HG03139 (cell line): ENCODE results near the gene C13orf46.

ENCODE experiments used
- ATAC-seq: cut with Tn5 transposase; IDR thresholded peaks from one replicate; pipeline ENCODE4 v1.9.1; 2021; ENCODE audit not compliant: unreplicated experiment

Gene C13orf46

GRCh38 chr13:113941571-113942191 is 32.2 kb downstream of the C13orf46 start:
- no peak for ATAC-seq

DNA sequence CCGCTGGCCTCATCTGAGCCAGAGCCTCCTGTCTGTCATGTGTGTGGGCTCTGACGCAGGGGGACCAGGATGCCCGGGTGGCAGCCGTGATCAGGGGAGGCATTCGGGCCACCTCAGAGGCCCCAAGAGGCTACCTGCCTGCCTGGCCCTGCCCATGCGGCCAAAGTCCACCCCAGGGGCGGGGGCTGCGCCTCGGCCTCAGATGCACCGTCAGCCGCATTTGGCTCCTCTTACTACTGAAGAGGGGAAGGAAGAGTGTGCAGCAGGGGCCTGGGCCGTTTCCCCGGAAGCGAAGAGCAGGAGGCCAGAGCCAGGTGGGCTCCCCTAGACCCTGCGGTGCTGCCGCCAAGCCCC is 34.0 kb downstream of the C13orf46 start:
- ATAC-seq = no peak

DNA sequence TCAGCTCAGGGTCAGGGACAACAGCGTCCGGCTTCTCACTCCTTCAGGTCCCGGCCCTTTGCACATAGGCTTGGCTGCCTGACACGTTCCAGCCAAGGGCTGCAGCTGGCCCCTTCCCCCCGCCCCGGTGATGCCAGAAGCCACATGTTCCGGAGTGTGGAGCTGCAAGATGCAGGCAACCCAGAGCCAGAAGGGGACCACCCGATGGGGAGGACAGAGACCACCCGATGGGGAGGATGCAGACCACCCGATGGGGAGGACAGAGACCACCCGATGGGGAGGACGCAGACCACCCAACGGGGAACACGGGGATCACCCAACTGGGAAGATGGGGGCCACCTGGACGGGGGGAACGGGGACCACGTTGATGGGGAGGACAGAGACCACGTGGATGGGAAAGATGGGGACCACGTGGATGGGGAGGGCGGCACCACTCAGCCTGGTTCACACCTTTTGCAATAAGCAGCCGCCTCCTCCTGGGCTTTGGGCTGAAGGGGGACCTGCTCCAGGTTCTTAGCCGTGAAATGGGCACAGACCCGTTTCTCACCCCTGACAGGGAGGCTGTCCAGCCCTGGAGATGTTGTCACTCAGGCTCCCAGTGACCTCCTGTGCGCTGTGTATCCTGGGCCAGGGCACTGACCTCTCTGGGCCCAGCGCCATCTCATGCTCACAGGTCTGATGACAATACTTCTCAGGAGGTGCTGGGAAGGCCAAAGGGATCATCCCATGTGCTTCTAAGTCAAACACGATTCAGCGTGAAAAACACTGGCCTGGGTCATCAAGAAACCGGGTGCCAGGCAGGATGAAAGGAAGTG is 34.5 kb downstream of the C13orf46 start:
- ATAC-seq = no peak

DNA sequence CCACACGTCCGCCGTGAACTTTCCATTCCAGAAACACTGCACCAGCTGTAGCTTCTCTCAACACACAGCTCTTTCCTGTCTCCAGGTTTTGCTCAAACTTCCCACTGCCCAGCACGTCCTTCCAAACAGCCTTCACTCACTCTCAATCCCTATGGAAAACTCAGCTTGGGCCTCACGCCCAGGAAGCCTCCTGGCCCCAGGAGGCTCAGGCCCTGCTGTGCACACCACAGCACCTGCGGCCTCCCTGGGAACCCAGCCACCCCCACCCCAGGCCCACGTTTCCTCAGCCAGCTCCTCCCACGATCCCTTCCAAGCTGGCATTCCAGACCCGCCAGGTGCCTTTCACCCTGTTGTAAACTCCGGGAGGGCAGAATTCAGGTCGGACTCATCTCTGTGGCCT is 35.2 kb downstream of the C13orf46 start:
- no peak for ATAC-seq

- no peak for ATAC-seq
These were observed 35.6 kb downstream of the C13orf46 start for GRCh38 chr13:113938246-113938645.

DNA sequence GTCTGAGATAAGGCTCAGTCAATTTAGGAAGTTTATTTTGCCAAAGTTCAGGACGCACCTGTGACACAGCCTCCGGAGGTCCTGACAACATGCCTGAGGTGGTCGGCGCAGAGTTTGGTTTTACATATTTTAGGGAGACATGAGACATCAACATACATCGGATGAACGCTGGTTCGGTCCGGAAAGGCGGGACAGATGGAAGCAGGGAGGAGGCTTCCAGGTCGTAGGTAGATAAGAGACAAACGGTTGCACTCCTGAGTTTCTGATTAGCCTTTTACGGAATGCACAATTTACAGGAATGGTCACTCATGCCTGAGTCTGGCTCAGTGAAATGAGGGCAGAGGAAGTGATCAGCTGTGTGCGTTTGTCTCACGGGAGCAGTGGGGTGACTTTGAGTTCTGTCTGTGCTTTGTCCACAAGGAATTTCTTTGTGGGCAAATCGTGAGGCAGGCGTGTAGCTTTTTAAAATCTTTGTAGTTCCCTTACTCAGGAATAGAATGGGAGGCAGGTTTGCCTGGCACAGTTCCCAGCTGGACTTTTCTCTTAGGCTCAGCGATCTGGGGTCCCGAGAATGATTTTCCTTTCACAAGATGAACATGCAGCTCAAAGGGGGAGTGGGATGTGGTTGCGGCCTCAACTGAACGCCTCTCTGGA is 36.2 kb downstream of the C13orf46 start:
- no peak for ATAC-seq

DNA sequence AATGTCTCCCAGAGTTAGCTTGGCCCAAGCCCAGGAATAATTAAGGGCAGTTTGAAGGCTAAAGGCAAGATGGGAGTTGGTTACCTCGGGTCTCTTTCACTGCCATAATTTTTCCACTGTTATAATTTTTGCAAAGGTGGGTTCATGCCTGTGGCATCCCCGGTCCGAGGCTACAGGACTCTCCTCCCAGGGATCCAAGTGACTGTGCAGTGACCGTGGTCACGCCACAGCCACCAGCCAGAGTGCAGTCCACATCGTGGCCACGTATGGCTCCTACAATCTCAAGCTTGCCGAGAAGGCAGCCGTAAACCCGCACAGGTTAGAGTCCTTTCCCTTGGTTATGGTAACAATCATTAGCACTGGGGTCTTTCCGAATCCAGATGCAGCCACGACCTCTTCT is 36.8 kb downstream of the C13orf46 start:
- ATAC-seq = no peak

DNA sequence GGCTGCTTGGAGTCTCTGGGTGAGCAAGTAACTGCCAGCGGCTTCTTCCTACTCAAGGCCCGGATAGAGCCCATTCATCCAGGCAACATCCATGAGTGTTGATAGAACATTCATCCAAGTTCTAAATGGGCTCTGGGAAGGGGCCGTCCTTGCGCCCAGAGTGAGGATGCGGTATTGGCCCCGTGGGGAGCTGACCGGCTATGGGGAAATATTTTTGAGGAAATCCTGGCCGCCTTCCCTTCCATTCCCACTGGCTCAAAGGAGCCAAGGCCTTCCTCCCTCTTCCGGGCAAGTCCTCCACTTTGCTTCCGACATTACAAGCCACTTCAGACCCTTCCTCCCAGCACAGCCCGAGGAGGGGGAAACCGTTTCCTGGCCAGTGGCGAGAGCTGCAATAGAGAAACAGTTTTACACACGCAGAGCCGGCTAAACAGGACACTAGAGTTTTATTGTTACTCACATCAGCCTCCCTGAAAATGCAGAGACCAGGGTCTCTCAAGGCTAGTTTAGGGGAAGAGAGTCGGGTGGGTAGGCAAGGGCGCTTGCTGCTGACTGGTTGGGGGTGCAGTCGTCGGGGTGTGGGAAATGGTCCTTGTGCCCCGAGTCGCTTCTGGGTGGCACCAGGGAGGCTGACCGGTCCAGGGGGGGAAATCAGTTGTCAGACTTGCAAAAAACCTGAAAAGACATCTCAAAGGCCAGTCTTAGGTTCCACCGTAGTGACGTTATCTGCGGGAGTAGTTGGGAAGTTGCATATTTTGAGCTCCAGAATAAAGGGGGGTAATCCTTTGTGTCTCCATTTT is 37.5 kb downstream of the C13orf46 start:
- no peak for ATAC-seq

GRCh38 chr13:113935001-113935844 is 38.7 kb downstream of the C13orf46 start:
- no peak for ATAC-seq

DNA sequence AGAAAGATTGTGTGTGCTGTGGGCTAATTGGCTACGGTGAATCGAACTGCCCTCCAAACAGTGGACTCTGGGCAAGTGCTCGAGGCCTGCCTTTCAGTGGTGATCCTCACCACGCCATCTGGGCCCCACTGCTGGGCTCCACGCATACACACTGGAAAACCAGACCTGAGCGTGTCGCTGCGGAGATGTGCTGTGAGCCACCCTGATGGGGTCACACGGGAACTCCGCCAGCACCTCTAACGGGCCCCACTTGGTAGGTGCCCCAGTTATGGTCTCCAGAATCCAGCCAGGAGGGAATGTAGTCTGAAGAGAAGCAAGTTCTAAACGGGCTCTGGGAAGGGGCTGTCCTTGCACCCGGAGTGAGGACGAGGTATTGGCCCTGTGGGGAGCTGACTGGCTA is 39.3 kb downstream of the C13orf46 start:
- ATAC-seq = no peak

- no peak for ATAC-seq
These were observed 40.0 kb downstream of the C13orf46 start for GRCh38 chr13:113933901-113934300.

DNA sequence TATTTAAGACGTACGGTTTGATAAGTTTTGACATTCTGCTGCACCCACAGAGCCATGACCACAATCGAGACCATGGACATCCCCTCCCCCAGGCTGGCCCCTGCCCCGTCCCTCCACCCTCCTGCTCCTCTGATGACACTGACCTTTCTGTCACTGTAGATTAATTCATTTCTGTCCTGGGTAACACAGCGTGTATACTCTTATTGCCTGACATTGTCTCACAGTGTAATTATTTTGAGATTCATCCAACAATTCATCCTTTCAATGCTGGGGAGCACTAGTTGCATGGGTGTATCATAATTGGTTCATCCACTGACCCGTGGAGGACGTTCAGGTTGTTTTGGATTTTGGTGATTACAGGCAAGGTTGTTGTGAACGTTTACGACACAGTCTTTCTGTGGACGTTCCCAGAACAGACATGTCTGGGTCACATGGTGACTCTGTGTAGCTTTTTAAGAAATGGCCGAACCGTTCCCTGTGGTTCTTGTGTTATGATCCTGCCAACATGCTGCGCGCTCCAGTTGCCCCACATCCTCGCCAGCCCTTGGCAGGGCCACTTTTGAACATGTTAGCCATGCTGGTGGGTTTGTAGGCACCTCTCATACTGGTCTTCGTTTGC is 41.9 kb downstream of the C13orf46 start:
- no peak for ATAC-seq

DNA sequence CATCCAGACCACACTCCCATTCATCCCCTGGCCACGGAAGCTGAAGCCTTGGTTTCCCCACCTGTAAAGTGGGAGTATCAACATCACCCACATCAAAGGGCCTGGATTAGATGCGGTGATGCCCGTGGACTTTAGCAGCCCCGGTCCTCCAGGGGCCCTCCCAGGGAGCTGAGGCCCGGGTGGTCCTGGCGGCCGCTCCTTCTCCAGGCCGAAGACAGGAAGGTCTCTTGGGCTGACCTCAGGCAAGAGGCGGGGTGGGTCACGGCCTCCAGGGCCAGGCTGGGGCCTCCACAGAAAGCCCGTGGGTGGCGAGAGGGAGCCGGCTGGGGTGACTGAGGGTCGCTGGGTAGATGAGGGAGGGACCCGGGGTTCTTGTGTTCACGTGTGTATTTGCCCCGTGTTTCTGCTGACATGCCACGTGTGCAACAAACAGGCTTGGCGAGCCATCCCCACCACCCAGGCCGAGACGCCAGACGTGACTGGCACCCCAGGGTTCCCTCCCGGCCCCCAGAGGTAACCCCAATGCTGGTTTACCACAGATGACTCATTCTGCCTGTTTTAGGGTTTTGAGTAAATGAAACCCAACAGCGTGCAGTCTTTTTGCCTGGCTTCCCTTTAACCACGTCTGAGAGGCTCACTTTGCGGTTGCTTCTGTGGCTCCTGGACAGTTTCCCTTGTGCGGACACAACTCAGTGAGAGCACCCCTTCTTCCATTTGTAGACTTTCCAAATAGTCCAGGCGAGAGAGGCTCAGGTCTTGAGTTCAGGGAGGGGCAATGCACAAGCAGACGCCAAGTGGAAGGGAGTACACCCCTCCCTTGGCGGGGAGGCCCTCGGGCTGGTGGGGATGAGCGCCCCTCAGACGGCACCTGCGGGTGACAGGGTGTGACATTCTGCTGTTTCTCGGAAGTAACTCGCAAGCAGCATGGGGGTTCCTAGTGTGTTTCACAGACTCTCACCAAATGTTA is 42.9 kb downstream of the C13orf46 start:
- ATAC-seq = no peak

DNA sequence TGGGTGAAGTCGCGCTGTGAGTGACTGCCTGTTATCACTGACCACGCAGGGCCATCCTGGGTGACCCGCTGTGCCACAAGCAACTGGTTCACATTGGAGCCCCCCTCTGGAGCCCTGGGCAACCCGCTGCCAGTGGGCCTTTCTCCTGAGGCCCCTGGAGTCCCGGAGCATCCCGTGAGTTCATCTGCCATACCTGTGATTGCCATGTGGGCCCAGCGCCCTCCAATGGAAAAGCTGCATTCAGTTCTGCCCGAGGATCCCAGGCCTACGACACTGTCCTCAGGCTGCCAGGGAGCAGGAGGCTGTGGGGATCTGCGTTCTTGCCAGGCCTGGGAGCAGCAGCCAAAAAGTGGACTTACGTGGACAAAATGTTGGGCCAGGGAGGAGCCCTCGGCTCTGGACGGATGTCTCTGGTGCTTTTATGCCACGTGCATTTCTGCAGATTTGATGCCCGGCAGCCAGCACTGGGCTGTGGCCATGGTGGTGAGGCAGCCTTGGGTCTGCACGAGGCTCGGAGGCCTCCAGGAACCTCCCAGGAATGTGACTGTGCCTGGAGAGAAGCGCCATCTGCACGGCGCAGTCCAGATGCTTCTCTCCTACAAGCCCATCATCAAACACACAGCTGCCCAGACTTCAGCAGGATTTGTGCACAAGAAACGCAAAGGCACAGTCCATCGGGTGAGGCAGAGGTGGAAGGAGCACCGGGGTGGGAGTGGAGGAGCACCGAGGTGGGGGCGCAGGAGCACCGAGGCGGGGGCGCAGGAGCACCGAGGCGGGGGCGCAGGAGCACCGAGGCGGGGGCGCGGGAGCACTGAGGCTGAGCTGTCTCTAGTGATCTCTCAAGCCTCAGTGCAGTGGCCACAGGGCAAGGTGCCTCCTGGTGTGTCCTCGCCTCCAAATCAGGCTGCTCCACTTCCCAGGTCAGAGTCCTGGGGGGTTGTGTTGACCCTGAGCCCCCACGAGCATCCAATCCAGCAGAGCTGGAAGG is 44.0 kb downstream of the C13orf46 start:
- ATAC-seq = no peak

DNA sequence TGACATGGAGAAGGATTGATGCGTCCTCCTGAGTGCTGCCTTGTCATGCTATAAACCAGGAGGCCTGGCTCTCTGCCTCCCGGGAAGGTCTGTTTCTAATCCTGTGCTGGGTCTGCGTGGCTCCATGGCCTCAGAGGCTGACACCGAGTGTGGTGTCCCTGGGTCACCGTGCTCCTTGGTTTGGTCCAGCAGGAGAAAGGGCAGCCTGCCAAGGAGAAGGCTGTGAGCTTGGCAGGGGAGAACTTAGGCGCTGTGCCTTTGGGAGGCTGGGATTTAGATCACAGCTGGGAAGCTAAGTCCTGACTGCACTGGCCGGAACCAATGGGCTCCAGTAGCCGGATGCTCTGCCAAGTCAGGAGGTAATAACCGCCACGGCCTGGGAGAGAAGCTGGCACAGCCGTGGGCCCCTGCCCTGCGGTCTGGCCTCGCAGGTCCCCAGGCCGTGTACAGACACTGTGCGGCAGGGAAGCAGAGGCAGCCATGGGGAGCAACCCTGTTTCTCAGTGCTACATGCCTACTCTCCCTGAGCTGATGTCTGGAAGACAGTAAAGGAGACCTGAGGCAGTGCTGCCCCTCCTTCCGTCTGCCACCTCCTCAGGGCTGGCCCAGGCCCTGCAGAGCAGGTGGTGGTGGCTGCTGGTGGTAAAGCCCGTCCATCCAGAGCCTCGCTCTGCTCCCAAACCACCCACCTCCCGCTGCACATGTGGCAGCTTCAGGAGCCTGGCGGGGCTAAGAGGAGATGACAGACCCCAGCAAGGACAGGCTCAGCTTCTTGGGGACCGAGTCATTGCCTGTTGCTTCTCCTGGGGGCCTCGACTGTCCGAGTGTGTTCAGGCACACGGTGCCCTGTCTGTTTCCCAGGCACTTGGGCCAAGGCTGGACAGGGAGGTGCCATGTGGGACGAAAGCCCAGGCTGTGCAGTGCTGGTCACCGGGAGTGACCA is 44.9 kb downstream of the C13orf46 start:
- ATAC-seq = no peak

DNA sequence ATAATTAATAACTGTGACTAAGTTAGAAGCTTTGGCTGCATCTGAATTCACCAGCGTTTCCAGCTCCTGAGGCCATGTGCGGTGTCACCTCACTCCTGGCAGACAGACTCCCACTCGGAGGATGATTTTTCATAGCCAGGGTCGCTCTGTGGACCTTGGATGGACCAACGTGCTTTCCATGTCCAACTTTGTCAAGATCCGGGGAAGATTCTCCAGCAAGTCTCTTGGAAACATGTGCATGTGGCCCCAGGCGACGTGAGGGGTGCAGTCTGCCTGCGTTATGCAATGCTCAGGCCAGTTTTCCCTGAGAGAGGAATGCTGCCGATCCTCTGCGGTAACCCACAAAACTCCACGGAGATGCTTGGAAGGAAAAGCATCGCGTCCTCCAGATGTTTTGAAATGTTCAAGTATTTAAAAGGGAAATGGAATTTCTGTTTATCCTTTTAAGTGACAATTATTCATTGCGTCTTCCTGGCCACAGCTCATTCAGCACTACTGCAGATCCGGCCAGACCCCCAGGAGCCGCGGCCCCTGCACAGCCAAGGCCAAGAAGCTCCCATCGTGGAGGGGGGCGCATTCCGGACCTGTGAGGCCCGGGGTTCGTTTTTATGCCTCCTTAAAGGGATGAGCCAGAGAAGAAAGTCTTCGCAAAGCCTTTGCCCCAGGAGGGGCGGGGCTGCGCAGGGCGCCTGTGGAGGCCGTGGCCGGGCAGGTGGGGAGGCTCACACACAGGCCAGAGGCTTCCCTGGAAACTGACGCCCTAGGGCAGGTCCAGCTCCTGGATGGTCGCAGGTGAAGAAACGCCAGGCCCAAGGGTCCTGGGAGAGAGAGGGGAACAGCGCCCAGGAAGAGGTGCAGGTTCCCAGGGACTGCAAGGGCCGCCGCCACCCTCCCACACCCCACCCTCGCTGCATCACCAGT is 46.0 kb downstream of the C13orf46 start:
- no peak for ATAC-seq
